Liver (tissue), 9 donors: ENCODE results near the gene GPRC5B. TPM values are rescaled to one million over a fixed set of nuclear protein-coding genes. Genes with fewer than 3 reads are reported as not detected.

Source experiments
- DNase-seq: peaks from one replicate; pipeline ENCODE4 v3.0.0-alpha.2; 2017; ENCODE audit warnings: low spot score
- H3K27ac ChIP-seq, 2 donors: one replicate each; pipeline ENCODE4 v1.7.0; 2013; ENCODE audit warnings: inconsistent platforms in 2 of 2, low read length in 2 of 2, control low read depth in 1 of 2, low read depth in 1 of 2, mild to moderate bottlenecking in 1 of 2
- H3K27me3 ChIP-seq, 4 donors: one replicate each; pipeline versions ENCODE4 v1.6.1 to v1.7.0; 2013; ENCODE audit warnings: low read length in 3 of 4, inconsistent platforms in 1 of 4, mild to moderate bottlenecking in 1 of 4, moderate library complexity in 1 of 4; ENCODE audit not compliant: control insufficient read depth in 4 of 4, insufficient read depth in 4 of 4
- H3K36me3 ChIP-seq, 4 donors: one replicate each; pipeline versions ENCODE4 v1.6.1 to v1.7.0; 2013; ENCODE audit warnings: low read length in 3 of 4, mild to moderate bottlenecking in 3 of 4, low read depth in 1 of 4, moderate library complexity in 1 of 4; ENCODE audit not compliant: control insufficient read depth in 4 of 4, insufficient read depth in 3 of 4
- H3K4me1 ChIP-seq, 4 donors: one replicate each; pipeline versions ENCODE4 v1.6.1 to v1.7.0; 2013; ENCODE audit warnings: low read length in 3 of 4, mild to moderate bottlenecking in 3 of 4, moderate library complexity in 1 of 4; ENCODE audit not compliant: control insufficient read depth in 4 of 4, insufficient read depth in 4 of 4
- H3K4me3 ChIP-seq, 3 donors: one replicate each; pipeline versions ENCODE4 v1.6.1 to v1.7.0; 2013; ENCODE audit warnings: low read length in 3 of 3, control low read depth in 1 of 3, low read depth in 1 of 3, mild to moderate bottlenecking in 1 of 3
- H3K9ac ChIP-seq, 2 donors: one replicate each; pipeline ENCODE4 v1.7.0; 2013; ENCODE audit warnings: low read length in 2 of 2, mild to moderate bottlenecking in 2 of 2, moderate library complexity in 2 of 2, control low read depth in 1 of 2, low read depth in 1 of 2
- H3K9me3 ChIP-seq, 4 donors: one replicate each; pipeline versions ENCODE4 v1.6.1 to v1.7.0; 2013; ENCODE audit warnings: low read length in 3 of 4; ENCODE audit not compliant: control insufficient read depth in 4 of 4
- ATF3 ChIP-seq: IDR thresholded peaks from 2 replicates; pipeline ENCODE4 v1.6.1; 2016; ENCODE audit warnings: antibody characterized with exemption
- EGR1 ChIP-seq, 2 donors: IDR thresholded peaks; 2 replicates each; pipeline ENCODE4 v1.6.1; 2016 to 2018; ENCODE audit warnings: antibody characterized with exemption in 2 of 2, low read depth in 2 of 2
- GABPA ChIP-seq, 2 donors: IDR thresholded peaks in 1 of 2; conservative IDR thresholded peaks in 1 of 2; 2 replicates each; pipeline ENCODE4 v1.6.1; 2016; ENCODE audit warnings: antibody characterized with exemption in 2 of 2, mild to moderate bottlenecking in 1 of 2, moderate library complexity in 1 of 2
- HNF4A ChIP-seq, 2 donors: conservative IDR thresholded peaks; 2 replicates each; pipeline ENCODE4 v1.6.1; 2016; ENCODE audit warnings: antibody characterized with exemption in 2 of 2, mild to moderate bottlenecking in 2 of 2
- HNF4G ChIP-seq: IDR thresholded peaks from 2 replicates; pipeline ENCODE4 v1.6.1; 2016; ENCODE audit warnings: antibody characterized with exemption
- JUND ChIP-seq, 2 donors: IDR thresholded peaks; 2 replicates each; pipeline ENCODE4 v1.6.1; 2016; ENCODE audit warnings: antibody characterized with exemption in 2 of 2
- NR2F2 ChIP-seq: IDR thresholded peaks from 2 replicates; pipeline ENCODE4 v1.6.1; 2016; ENCODE audit warnings: antibody characterized with exemption
- RAD21 ChIP-seq, 2 donors: IDR thresholded peaks; 2 replicates each; pipeline ENCODE4 v1.6.1; 2016; ENCODE audit warnings: antibody characterized with exemption in 2 of 2, mild to moderate bottlenecking in 2 of 2
- RXRA ChIP-seq, 2 donors: IDR thresholded peaks; 2 replicates each; pipeline ENCODE4 v1.6.1; 2017 to 2018; ENCODE audit warnings: antibody characterized with exemption in 2 of 2, mild to moderate bottlenecking in 1 of 2
- SP1 ChIP-seq: IDR thresholded peaks from 2 replicates; pipeline ENCODE4 v1.6.1; 2018; ENCODE audit warnings: antibody characterized with exemption, mild to moderate bottlenecking
- TAF1 ChIP-seq: conservative IDR thresholded peaks from 2 replicates; pipeline ENCODE4 v1.6.1; 2016; ENCODE audit warnings: antibody characterized with exemption, mild to moderate bottlenecking
- YY1 ChIP-seq: IDR thresholded peaks from 2 replicates; pipeline ENCODE4 v1.6.1; 2016; ENCODE audit warnings: antibody characterized with exemption, mild to moderate bottlenecking
- WGBS: extraction: QIAGEN DNeasy Blood & Tissue Kit; methylation state at CpG from one replicate; pipeline ENCODE4 v1.1.7; 2013; 5-methylcytosine and 5-hydroxymethylcytosine counted together
- polyA plus RNA-seq, 2 donors: library from polyadenylated mRNA; stranded (reverse) in 1 of 2; unstranded in 1 of 2; fragments of 200-250 nt in 1 of 2; fragments of >200 nt in 1 of 2; fragmentation: Nextera tagmentation in 1 of 2; extraction: Ambion mirVana in 1 of 2; gene quantifications; one replicate each; pipeline versions ENCODE4 v1.2.1 to v1.2.3, GENCODE V29; 2013 to 2015
- total RNA-seq, 2 donors: library from RNA; depleted of rRNA; stranded (reverse); fragments of >200 nt; gene quantifications; one replicate each; pipeline ENCODE4 v1.2.3, GENCODE V29; 2014
- TF ChIP-seq, protein P1 (sequence below): IDR thresholded peaks from 2 replicates; pipeline ENCODE4 v1.6.1; 2016; ENCODE audit warnings: antibody characterized with exemption
- TF ChIP-seq, protein P2 (sequence below): fragments of 150-350 bp; IDR thresholded peaks from 2 replicates; pipeline ENCODE4 v1.5.1; 2017; ENCODE audit warnings: improper control_type of control experiment, low read depth, low read length; ENCODE audit not compliant: missing input control
- TF ChIP-seq, protein P3 (sequence below): IDR thresholded peaks from 2 replicates; pipeline ENCODE4 v1.6.1; 2016; ENCODE audit warnings: antibody characterized with exemption
- TF ChIP-seq, protein P4 (sequence below): IDR thresholded peaks from 2 replicates; pipeline ENCODE4 v1.6.1; 2016; ENCODE audit warnings: antibody characterized with exemption, mild to moderate bottlenecking
- donor health status: healthy.
- donor health status: healthy.
- donor health status: healthy.
- donor health status: healthy.
- donor health status: healthy.

GPRC5B gene
- total and polyA plus RNA-seq, 4 donors = 1.5 to 4.7 (median 2.7) TPM

GRCh38 chr16:19879241-19879792 lies 5.3 kb downstream of the GPRC5B start:
- Histone ChIP-seq H3K27ac (no peak overlapping the region), H3K4me3 (no peak overlapping the region), H3K9ac (no peak overlapping the region), H3K4me1 (peaks cover 0 to 9% (median 6%) of the 10 kb centered on the region in 4 donors), H3K36me3 (no peaks in the 10 kb centered on the region), H3K9me3 (no peaks in the 10 kb centered on the region), H3K27me3 (no peaks in the 10 kb centered on the region)
- DNase-seq = no peak
- 82% methylated on average over 13 of the region's 13 CpGs for WGBS
- TF ChIP-seq TAF1 = no peak
- TF ChIP-seq RXRA (IDR thresholded peaks at IDR 0.05) = no peak
- TF ChIP-seq, protein P1, sequence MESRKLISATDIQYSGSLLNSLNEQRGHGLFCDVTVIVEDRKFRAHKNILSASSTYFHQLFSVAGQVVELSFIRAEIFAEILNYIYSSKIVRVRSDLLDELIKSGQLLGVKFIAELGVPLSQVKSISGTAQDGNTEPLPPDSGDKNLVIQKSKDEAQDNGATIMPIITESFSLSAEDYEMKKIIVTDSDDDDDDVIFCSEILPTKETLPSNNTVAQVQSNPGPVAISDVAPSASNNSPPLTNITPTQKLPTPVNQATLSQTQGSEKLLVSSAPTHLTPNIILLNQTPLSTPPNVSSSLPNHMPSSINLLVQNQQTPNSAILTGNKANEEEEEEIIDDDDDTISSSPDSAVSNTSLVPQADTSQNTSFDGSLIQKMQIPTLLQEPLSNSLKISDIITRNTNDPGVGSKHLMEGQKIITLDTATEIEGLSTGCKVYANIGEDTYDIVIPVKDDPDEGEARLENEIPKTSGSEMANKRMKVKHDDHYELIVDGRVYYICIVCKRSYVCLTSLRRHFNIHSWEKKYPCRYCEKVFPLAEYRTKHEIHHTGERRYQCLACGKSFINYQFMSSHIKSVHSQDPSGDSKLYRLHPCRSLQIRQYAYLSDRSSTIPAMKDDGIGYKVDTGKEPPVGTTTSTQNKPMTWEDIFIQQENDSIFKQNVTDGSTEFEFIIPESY = no peak
- TF ChIP-seq ATF3 = no peak
- TF ChIP-seq EGR1 (IDR thresholded peaks at IDR 0.05; ENCODE audit: low read depth in 2 of 2) = no peak
- TF ChIP-seq HNF4G = no peak
- no peak for TF ChIP-seq GABPA (IDR thresholded peaks at IDR 0.05 in 1 of 2, conservative IDR thresholded peaks at IDR 0.05 in 1 of 2)
- TF ChIP-seq, protein P2, sequence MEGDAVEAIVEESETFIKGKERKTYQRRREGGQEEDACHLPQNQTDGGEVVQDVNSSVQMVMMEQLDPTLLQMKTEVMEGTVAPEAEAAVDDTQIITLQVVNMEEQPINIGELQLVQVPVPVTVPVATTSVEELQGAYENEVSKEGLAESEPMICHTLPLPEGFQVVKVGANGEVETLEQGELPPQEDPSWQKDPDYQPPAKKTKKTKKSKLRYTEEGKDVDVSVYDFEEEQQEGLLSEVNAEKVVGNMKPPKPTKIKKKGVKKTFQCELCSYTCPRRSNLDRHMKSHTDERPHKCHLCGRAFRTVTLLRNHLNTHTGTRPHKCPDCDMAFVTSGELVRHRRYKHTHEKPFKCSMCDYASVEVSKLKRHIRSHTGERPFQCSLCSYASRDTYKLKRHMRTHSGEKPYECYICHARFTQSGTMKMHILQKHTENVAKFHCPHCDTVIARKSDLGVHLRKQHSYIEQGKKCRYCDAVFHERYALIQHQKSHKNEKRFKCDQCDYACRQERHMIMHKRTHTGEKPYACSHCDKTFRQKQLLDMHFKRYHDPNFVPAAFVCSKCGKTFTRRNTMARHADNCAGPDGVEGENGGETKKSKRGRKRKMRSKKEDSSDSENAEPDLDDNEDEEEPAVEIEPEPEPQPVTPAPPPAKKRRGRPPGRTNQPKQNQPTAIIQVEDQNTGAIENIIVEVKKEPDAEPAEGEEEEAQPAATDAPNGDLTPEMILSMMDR = no peak
- TF ChIP-seq, protein P3, sequence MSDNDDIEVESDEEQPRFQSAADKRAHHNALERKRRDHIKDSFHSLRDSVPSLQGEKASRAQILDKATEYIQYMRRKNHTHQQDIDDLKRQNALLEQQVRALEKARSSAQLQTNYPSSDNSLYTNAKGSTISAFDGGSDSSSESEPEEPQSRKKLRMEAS = no peak
- no peak for TF ChIP-seq YY1
- TF ChIP-seq HNF4A (conservative IDR thresholded peaks at IDR 0.05) = no peak

GRCh38 chr16:19878757-19879156 lies 5.9 kb downstream of the GPRC5B start:
- WGBS = 91% methylated on average over 11 of the region's 11 CpGs
- Histone ChIP-seq H3K9ac (no peak overlapping the region), H3K36me3 (no peaks in the 10 kb centered on the region), H3K9me3 (no peaks in the 10 kb centered on the region), H3K4me1 (peaks cover 0 to 5% (median 1%) of the 10 kb centered on the region in 4 donors), H3K4me3 (no peak overlapping the region), H3K27me3 (no peaks in the 10 kb centered on the region), H3K27ac (no peak overlapping the region)
- DNase-seq = no peak
- TF ChIP-seq SP1 (no peak), TAF1 (no peak), HNF4A (conservative IDR thresholded peaks at IDR 0.05) (no peak), JUND (IDR thresholded peaks at IDR 0.05) (no peak), EGR1 (IDR thresholded peaks at IDR 0.05; ENCODE audit: low read depth in 2 of 2) (no peak), YY1 (no peak), RAD21 (IDR thresholded peaks at IDR 0.05) (no peak), NR2F2 (no peak), GABPA (IDR thresholded peaks at IDR 0.05 in 1 of 2, conservative IDR thresholded peaks at IDR 0.05 in 1 of 2) (no peak), HNF4G (no peak)
- TF ChIP-seq, protein P1 = no peak
- TF ChIP-seq, protein P2 = no peak
- TF ChIP-seq, protein P4, sequence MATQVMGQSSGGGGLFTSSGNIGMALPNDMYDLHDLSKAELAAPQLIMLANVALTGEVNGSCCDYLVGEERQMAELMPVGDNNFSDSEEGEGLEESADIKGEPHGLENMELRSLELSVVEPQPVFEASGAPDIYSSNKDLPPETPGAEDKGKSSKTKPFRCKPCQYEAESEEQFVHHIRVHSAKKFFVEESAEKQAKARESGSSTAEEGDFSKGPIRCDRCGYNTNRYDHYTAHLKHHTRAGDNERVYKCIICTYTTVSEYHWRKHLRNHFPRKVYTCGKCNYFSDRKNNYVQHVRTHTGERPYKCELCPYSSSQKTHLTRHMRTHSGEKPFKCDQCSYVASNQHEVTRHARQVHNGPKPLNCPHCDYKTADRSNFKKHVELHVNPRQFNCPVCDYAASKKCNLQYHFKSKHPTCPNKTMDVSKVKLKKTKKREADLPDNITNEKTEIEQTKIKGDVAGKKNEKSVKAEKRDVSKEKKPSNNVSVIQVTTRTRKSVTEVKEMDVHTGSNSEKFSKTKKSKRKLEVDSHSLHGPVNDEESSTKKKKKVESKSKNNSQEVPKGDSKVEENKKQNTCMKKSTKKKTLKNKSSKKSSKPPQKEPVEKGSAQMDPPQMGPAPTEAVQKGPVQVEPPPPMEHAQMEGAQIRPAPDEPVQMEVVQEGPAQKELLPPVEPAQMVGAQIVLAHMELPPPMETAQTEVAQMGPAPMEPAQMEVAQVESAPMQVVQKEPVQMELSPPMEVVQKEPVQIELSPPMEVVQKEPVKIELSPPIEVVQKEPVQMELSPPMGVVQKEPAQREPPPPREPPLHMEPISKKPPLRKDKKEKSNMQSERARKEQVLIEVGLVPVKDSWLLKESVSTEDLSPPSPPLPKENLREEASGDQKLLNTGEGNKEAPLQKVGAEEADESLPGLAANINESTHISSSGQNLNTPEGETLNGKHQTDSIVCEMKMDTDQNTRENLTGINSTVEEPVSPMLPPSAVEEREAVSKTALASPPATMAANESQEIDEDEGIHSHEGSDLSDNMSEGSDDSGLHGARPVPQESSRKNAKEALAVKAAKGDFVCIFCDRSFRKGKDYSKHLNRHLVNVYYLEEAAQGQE = no peak
